HUDEP-2 (cell line): ENCODE measurements around the gene NGF.

ENCODE experiments used
- DNase-seq, 76 experiments: peaks; one replicate each; lab custom pipeline; 2025; ENCODE audit not compliant: unreplicated experiment in 76 of 76; lab: John Stamatoyannopoulos, UW

The NGF gene

DNA sequence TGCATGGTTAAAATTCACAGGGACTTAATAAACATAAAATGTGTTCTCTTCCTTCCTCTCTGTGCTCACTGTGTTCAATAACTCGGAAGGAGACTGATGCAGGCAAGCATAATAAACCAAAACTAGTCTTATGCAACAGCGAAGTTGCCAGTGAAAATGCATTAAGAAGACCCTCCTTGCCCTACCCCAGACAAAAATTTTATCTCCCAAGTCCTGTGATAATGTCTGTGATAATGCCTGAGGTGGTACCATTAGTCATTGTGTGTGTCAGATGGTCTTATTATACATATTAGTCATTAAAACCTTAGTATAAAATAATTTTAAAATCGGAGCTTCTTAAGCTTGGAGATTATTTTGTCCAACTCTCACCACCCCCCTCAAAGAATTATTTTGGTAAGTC is 97.8 kb downstream of the NGF start:
- no peak for DNase-seq

DNA sequence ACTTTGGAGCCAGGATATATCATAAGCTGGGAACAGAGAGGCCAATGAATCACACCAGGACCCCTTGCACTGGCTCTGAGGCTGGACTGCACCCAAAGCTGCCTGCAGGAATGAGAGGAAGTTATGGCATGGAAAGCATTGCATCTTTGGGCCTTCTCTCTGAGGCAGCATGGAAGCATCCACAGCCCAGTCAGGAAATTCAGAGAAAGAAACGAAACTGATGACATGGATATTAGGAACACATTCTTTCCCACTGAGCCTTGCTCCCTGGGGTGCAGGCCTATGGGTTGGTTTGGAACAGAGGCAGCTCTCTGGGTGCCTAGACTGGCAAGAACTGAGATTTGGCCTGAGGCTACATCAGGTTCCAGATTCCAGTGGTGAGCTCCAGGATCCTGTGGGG is 98.6 kb downstream of the NGF start:
- no peak for DNase-seq

DNA sequence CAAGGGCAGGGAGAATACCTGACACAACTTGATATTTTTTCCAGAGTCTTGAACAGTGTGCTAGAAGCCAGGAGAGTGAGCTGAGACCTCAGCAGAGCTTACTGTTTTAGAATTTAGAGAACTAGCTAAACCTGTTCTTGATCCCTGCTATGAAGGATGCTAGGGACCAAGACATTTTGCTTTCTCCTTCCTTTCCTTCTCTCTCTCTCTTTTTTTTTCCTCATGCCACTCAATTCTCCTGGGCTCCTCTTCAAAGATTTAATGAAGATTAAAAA is 99.0 kb downstream of the NGF start:
- no peak for DNase-seq

DNA sequence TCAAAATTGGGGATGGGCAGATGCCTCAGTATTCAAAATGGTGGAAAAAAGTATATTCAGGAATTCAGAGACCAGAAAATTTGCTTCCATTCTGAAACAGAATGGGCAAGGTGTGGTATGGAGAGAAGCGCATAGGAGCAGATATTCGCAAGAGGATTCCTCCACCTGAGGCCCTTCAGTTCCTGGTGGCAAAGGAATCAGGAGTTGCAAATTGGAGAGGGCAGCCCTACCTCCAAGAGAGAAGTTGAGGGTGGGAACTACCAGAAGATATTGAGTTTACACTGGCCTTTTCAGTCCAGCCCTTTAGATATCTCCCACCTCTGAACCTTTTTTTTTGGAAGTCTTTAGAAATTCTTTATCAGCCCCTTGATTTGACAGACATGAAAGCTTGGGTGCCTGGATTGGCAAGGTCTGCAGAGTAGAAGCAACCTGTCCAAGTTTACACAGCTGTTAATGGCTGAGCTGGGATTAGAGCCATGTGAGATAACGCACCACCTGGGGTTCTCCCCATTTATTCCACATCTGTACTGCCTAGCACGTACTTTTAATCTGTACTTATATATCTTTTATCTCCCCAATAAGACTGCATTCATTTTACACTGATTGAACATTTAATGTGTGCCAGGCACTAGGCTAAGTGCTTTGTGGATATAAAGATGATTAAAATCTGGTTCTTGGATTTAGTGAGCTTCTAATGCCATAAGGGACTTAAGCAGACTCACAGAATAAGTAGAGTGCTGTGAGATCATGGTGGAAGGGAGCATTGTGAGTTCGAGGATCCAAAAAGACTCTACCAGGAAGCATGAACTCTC is 99.5 kb downstream of the NGF start:
- no peak for DNase-seq

DNA sequence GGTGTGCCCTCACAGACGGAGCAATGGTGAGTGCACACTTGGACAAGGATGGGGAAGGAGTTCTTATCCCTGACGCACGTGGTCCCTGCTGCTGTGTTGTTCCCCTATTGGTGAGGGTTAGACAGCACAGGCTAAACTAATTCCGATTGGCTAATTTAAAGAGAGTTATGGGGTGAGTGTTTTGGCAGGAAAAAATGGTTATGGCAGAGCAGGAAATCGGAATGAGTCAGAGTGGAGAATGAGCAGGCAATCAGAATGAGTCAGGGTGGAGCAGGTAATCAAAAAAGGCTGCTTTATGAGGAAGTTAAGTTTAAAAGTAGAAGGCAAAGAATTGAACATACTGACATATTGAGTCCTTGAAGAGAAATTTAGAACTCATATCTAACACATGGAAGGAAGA is 100.5 kb downstream of the NGF start:
- DNase-seq: no peak

DNA sequence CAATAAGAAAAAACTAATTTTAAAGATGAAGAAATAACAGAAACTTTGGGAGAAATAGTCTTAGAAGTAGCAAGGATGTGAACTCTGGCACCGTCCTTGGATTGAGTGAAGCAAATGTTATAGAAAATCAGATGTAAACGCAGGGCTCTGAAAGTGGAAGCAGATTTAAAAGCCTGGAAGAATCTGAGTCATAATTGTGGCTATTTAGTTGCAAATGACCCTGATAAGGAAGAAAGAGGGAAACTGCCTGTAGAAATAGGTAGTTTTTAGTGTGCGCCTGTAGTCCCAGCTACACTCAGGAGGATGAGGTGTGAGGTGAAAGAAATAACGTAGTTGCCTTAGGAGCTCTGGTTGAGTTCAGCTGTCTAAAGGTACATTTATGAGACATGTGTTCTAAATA is 101.0 kb downstream of the NGF start:
- DNase-seq: no peak
